Measurements from ENCODE around the gene GATAD2B.

Gene GATAD2B

GRCh38 chr1:153883223-153883622 is 39.5 kb downstream of the GATAD2B start:
- Histone ChIP-seq H3K27me3 (ENCODE audit: insufficient read depth, poor library complexity, severe bottlenecking) (no peaks in the 10 kb centered on the region), H3K4me3 (replicated peaks; ENCODE audit: insufficient read depth, low read length) (no peak overlapping the region), H3K27ac (replicated peaks) (no peak overlapping the region)
- no peak for DNase-seq (ENCODE audit: low read depth in 1 of 2, low spot score in 1 of 2)
- TF ChIP-seq CTCF (IDR thresholded peaks at IDR 0.05; ENCODE audit: insufficient read depth, low read length), result no peak
- no peak for TF ChIP-seq GABPA (IDR thresholded peaks at IDR 0.05; ENCODE audit: low read depth)
- TF ChIP-seq REST (IDR thresholded peaks at IDR 0.05; ENCODE audit: insufficient replicate concordance, low read depth), result no peak

GRCh38 chr1:153882296-153882912 is 40.4 kb downstream of the GATAD2B start:
- no peak for DNase-seq (ENCODE audit: low read depth in 1 of 2, low spot score in 1 of 2)
- Histone ChIP-seq H3K4me3 (replicated peaks; ENCODE audit: insufficient read depth, low read length) (no peak overlapping the region), H3K27me3 (ENCODE audit: insufficient read depth, poor library complexity, severe bottlenecking) (no peaks in the 10 kb centered on the region), H3K27ac (replicated peaks) (no peak overlapping the region)
- peak; percentile 47; the same call in 1 of the 2 replicates for TF ChIP-seq SPI1 (IDR thresholded peaks at IDR 0.05; ENCODE audit: borderline replicate concordance, low read depth)
- no peak for TF ChIP-seq CTCF (IDR thresholded peaks at IDR 0.05; ENCODE audit: insufficient read depth, low read length)

- DNase-seq (ENCODE audit: low read depth in 1 of 2, low spot score in 1 of 2), result no peak
- Histone ChIP-seq H3K27ac (replicated peaks) (no peak overlapping the region), H3K4me3 (replicated peaks; ENCODE audit: insufficient read depth, low read length) (no peak overlapping the region), H3K27me3 (ENCODE audit: insufficient read depth, poor library complexity, severe bottlenecking) (no peaks in the 10 kb centered on the region)
- no peak for TF ChIP-seq POLR2AphosphoS5 (IDR thresholded peaks at IDR 0.05; ENCODE audit: low read depth)
- TF ChIP-seq SPI1 (IDR thresholded peaks at IDR 0.05; ENCODE audit: borderline replicate concordance, low read depth), result no peak
- no peak for TF ChIP-seq REST (IDR thresholded peaks at IDR 0.05; ENCODE audit: insufficient replicate concordance, low read depth)
- no peak for TF ChIP-seq GABPA (IDR thresholded peaks at IDR 0.05; ENCODE audit: low read depth)
- no peak for TF ChIP-seq CTCF (IDR thresholded peaks at IDR 0.05; ENCODE audit: insufficient read depth, low read length)
Measured at GRCh38 chr1:153881751-153882150, 41.0 kb downstream of the GATAD2B start.

- Histone ChIP-seq H3K4me3 (replicated peaks; ENCODE audit: insufficient read depth, low read length) (no peak overlapping the region), H3K27ac (replicated peaks) (no peak overlapping the region), H3K27me3 (ENCODE audit: insufficient read depth, poor library complexity, severe bottlenecking) (no peaks in the 10 kb centered on the region)
- TF ChIP-seq GABPA (IDR thresholded peaks at IDR 0.05; ENCODE audit: low read depth), result no peak
- no peak for TF ChIP-seq POLR2AphosphoS5 (IDR thresholded peaks at IDR 0.05; ENCODE audit: low read depth)
- TF ChIP-seq REST (IDR thresholded peaks at IDR 0.05; ENCODE audit: insufficient replicate concordance, low read depth), result no peak
- no peak for TF ChIP-seq CTCF (IDR thresholded peaks at IDR 0.05; ENCODE audit: insufficient read depth, low read length)
- no peak for TF ChIP-seq SPI1 (IDR thresholded peaks at IDR 0.05; ENCODE audit: borderline replicate concordance, low read depth)
- DNase-seq (ENCODE audit: low read depth in 1 of 2, low spot score in 1 of 2), result no peak
Measured at GRCh38 chr1:153880962-153881361, 41.8 kb downstream of the GATAD2B start.
